ENCODE measurements around the gene SUSD1. TPM values are rescaled to one million over a fixed set of nuclear protein-coding genes. Genes with fewer than 3 reads are reported as not detected.
"Not testable (repeated sequence)": the region's sequence is repeated elsewhere in the genome, so short reads cannot be mapped to it uniquely, and the experiment has no call there.

SUSD1 gene
- total and polyA plus RNA-seq, 10 donors: 4.4 to 26.8 (median 20.2) TPM

DNA sequence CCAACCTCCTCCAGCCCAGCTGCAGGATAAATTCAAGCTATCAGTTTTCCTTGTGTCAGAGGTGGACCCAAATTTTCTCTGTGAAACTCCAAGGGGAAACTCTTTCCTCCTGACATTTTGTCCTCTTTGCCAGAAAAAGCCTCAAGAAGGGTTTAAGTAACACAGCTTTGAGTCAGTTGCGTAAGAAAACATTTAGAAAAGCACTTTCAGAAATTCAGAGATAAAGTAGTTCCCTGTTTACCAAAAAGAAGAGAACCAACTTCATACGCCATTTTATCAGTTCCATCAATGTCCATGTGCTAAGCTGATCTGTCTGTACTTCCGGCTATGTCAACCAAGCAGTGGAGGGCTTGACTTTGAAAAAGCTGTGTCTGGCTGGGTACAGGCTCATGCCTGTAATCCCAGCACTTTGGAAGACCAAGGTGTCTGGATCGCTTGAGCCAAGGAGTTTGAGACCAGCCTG is 19.9 kb upstream of the SUSD1 start:
- intact Hi-C loops (cut with DNase I; ENCODE audit: low total_unique reads): no loop called here
- no peak overlapping the region for H3K4me3 ChIP-seq
- no peak overlapping the region for H3K27ac ChIP-seq
- no peak for DNase-seq
- 82 to 96% (median 89%) methylated on average over 4 of the region's 4 CpGs for WGBS, 5 donors
- H3K36me3 ChIP-seq: no peaks in the 10 kb centered on the region
- H3K4me1 ChIP-seq: no peaks in the 10 kb centered on the region
- TF ChIP-seq POLR2A (IDR thresholded peaks at IDR 0.05) (no peak), POLR2AphosphoS5 (IDR thresholded peaks at IDR 0.05) (no peak)
- TF ChIP-seq, protein P1, sequence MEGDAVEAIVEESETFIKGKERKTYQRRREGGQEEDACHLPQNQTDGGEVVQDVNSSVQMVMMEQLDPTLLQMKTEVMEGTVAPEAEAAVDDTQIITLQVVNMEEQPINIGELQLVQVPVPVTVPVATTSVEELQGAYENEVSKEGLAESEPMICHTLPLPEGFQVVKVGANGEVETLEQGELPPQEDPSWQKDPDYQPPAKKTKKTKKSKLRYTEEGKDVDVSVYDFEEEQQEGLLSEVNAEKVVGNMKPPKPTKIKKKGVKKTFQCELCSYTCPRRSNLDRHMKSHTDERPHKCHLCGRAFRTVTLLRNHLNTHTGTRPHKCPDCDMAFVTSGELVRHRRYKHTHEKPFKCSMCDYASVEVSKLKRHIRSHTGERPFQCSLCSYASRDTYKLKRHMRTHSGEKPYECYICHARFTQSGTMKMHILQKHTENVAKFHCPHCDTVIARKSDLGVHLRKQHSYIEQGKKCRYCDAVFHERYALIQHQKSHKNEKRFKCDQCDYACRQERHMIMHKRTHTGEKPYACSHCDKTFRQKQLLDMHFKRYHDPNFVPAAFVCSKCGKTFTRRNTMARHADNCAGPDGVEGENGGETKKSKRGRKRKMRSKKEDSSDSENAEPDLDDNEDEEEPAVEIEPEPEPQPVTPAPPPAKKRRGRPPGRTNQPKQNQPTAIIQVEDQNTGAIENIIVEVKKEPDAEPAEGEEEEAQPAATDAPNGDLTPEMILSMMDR (IDR thresholded peaks at IDR 0.05 in 8 of 11, conservative IDR thresholded peaks at IDR 0.05 in 3 of 11): no peak
- H3K9me3 ChIP-seq: no peaks in the 10 kb centered on the region
- no peaks in the 10 kb centered on the region for H3K27me3 ChIP-seq (replicated peaks in 1 of 7)

DNA sequence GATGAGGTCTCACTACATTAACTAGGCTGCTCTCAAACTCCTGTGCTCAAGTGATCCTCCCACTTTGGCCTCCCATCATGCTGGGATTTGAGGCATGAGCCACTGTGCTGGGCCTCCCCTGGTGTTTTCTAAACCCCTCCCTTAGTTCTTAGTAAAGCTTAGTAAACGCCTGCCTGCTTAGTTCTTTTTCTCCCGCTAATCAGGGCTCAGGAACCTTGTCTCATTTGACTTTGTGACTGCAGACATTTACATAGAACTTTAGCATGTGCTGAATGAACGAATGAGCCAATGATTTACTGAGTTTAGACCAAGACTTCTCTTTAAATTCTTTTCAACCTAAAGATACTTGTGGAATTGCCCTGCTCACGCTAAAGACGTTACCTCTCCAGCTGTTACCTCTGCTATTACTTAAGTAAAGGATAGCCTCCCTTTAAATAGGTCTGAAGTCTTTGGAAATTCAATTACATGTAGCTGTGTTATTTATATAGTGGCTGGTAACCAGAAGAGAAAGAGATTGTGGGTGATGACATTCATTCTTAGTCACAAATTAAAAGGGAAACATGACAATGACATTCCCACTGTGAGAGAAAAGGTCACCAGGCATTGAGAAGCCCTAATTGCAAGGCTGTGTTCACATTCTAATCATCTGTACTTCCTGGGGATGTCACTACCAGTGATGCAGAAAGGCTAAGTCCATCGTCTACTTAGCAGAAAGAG is 18.6 kb upstream of the SUSD1 start:
- WGBS, 5 donors: 84 to 89% (median 88%) methylated on average over 6 of the region's 6 CpGs
- TF ChIP-seq, protein P1 (IDR thresholded peaks at IDR 0.05 in 8 of 11, conservative IDR thresholded peaks at IDR 0.05 in 3 of 11): no peak
- no peaks in the 10 kb centered on the region for H3K4me1 ChIP-seq
- intact Hi-C loops (cut with DNase I; ENCODE audit: low total_unique reads): no loop called here
- no peaks in the 10 kb centered on the region for H3K36me3 ChIP-seq
- no peak overlapping the region for H3K4me3 ChIP-seq
- H3K9me3 ChIP-seq: no peaks in the 10 kb centered on the region
- H3K27ac ChIP-seq: no peak overlapping the region
- DNase-seq: no peak
- H3K27me3 ChIP-seq (replicated peaks in 1 of 7): no peaks in the 10 kb centered on the region

DNA sequence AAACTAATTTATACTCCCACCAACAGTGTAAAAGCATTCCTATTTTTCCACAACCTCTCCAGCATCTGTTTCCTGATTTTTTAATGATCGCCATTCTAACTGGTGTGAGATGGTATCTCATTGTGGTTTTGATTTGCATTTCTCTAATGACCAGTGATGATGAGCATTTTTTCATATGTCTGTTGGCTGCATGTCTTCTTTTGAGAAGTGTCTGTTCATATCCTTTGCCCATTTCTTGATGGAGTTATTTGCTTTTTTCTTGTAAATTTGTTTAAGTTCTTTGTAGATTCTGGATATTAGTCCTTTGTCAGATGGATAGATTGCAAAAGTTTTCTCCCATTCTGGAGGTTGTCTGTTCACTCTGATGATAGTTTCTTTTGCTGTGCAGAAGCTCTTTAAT is 15.2 kb upstream of the SUSD1 start:
- H3K27me3 ChIP-seq (replicated peaks in 1 of 7); DNase-seq; H3K4me1 ChIP-seq; H3K4me3 ChIP-seq; H3K36me3 ChIP-seq; H3K27ac ChIP-seq; H3K9me3 ChIP-seq; intact Hi-C loops (cut with DNase I; ENCODE audit: low total_unique reads): not testable (repeated sequence)
- WGBS, 5 donors: 89 to 98% (median 96%) methylated on average over 1 of the region's 1 CpG

DNA sequence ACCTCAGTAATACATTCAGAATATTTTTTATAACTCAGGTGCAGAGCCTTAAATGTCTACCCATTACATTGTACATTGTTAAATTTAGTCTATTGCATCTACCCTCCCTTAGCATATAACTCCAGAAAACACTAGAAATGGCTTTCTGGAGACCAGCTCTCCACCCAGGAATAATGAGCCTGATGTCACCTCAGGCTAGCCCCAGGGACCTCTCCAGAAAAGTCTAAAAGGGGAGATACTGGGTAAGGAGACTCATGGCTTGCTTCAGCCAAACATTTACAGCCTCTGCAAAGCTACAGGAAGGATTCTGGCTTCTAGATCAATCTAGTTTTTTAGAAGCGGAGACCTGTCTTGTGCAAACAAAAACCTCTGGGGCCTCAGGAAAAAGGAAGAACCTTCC is 13.8 kb upstream of the SUSD1 start:
- Histone ChIP-seq H3K27me3 (replicated peaks in 1 of 7) (no peaks in the 10 kb centered on the region), H3K9me3 (no peaks in the 10 kb centered on the region), H3K4me1 (no peaks in the 10 kb centered on the region), H3K4me3 (no peak overlapping the region), H3K27ac (no peak overlapping the region), H3K36me3 (no peaks in the 10 kb centered on the region)
- no peak for DNase-seq
- TF ChIP-seq POLR2A (IDR thresholded peaks at IDR 0.05) (no peak), POLR2AphosphoS5 (IDR thresholded peaks at IDR 0.05) (no peak)
- TF ChIP-seq, protein P1 (IDR thresholded peaks at IDR 0.05 in 8 of 11, conservative IDR thresholded peaks at IDR 0.05 in 3 of 11): no peak
- intact Hi-C loops (cut with DNase I; ENCODE audit: low total_unique reads): no loop called here
- WGBS, 5 donors: 64 to 91% (median 81%) methylated on average over 1 of the region's 1 CpG

Data from spleen (tissue), 11 donors.